GM12873 (cell line): ENCODE results near the gene OR5K4.

ENCODE experiments used
- CTCF ChIP-seq: IDR thresholded peaks from 2 replicates; pipeline ENCODE4 v1.5.1; 2012; ENCODE audit warnings: low read depth, mild to moderate bottlenecking, moderate library complexity, low read length, control low read depth; ENCODE audit not compliant: insufficient read depth; ENCODE audit errors: missing control alignments

Gene OR5K4

GRCh38 chr3:98402507-98402906 is 48.9 kb downstream of the OR5K4 start:
- TF ChIP-seq CTCF = no peak

- no peak for TF ChIP-seq CTCF
These were observed 50.4 kb downstream of the OR5K4 start for GRCh38 chr3:98404010-98404409.
